Ovary (tissue), 9 donors: Measurements from ENCODE around the gene GNAT3. TPM values are rescaled to one million over a fixed set of nuclear protein-coding genes. Genes with fewer than 3 reads are reported as not detected.

Source experiments
- DNase-seq, 5 donors: peaks; one replicate each; pipeline ENCODE4 v3.0.0-alpha.2; 2019 to 2020
- H3K27ac ChIP-seq, 2 donors: fragments of 200-600 bp; one replicate each; pipeline versions ENCODE4 v1.5.1 to v1.8.0; 2019 to 2022
- H3K27me3 ChIP-seq: fragments of 200-600 bp; one replicate; pipeline ENCODE4 v1.8.0; 2022
- H3K36me3 ChIP-seq: fragments of 200-600 bp; sonication (generic); one replicate; pipeline ENCODE4 v1.5.1; 2019
- H3K4me1 ChIP-seq: one replicate; pipeline ENCODE4 v1.8.1; 2013; ENCODE audit warnings: mild to moderate bottlenecking, moderate library complexity; ENCODE audit not compliant: insufficient read depth
- H3K4me3 ChIP-seq: fragments of 200-600 bp; sonication (generic); one replicate; pipeline ENCODE4 v1.5.1; 2017
- H3K9me3 ChIP-seq, 2 donors: fragments of 200-600 bp in 1 of 2; sonication (generic) in 1 of 2; one replicate each; pipeline versions ENCODE4 v1.5.1 to v1.8.1; 2013 to 2019; ENCODE audit warnings: mild to moderate bottlenecking in 1 of 2, moderate library complexity in 1 of 2
- CTCF ChIP-seq, 3 donors: fragments of 450-650 bp in 2 of 3; fragments of 200-600 bp in 1 of 3; IDR thresholded peaks; one replicate each; pipeline versions ENCODE4 v1.5.1 to v1.8.0; 2016 to 2022; ENCODE audit warnings: antibody characterized with exemption in 3 of 3, mild to moderate bottlenecking in 1 of 3
- EP300 ChIP-seq: sonication (generic); formaldehyde crosslinking; IDR thresholded peaks from one replicate; pipeline ENCODE4 v1.6.1; 2017; ENCODE audit warnings: antibody characterized with exemption
- POLR2A ChIP-seq: fragments of 450-650 bp; IDR thresholded peaks from one replicate; pipeline ENCODE4 v1.6.1; 2017; ENCODE audit warnings: antibody characterized with exemption, mild to moderate bottlenecking, moderate library complexity
- WGBS, 3 donors: extraction: QIAGEN DNeasy Blood & Tissue Kit in 1 of 3; methylation state at CpG; one replicate each; pipeline versions ENCODE4 v1.1.5 to v1.1.7; 2013 to 2017; 5-methylcytosine and 5-hydroxymethylcytosine counted together
- intact Hi-C, 4 donors: fragments of 100-400 bp; cut with DNase I; formaldehyde crosslinking; loops; one replicate each; pipeline versions ENCODE4 v1.11.0 to v1.15.1; 2022 to 2023
- polyA plus RNA-seq, 2 donors: library from polyadenylated mRNA; stranded (reverse); fragments of 200-250 nt in 1 of 2; fragments of 350-450 nt in 1 of 2; fragmentation: Illumina TruSeq in 1 of 2; extraction: RNeasy Lipid Tissue Mini Kit (QIAGEN cat#74804) in 1 of 2; gene quantifications; one replicate each; pipeline ENCODE4 v1.2.3, GENCODE V29; 2013 to 2014
- total RNA-seq, 7 donors: library from RNA; depleted of rRNA in 2 of 7; stranded (reverse); fragments of >200 nt in 2 of 7; fragmentation: NEBNext Ultra II Directional in 3 of 7; extraction: Animal tissue kit (Norgen Biotek cat#: 25700) in 3 of 7; gene quantifications; one replicate each; pipeline versions ENCODE4 v1.1.0 to v1.2.4, GENCODE V29; 2016 to 2023
- donor health status: DM: no; HTN: no; CAD: no; lungs with moderate emphysema.
- donor health status: DM: no; HTN: no; CAD: no.
- donor health status: Bipolar disorder and iron deficiency.
- donor health status: DM: yes; HTN: yes; CAD: no.
- donor health status: DM: no; HTN: no; CAD: no.
- donor health status: DM: yes; HTN: yes; CAD: no.

Gene GNAT3
- total and polyA plus RNA-seq, 9 donors: not detected

- Histone ChIP-seq H3K27me3 (no peaks in the 10 kb centered on the region), H3K9me3 (no peaks in the 10 kb centered on the region), H3K27ac (no peak overlapping the region), H3K4me1 (no peaks in the 10 kb centered on the region), H3K36me3 (no peaks in the 10 kb centered on the region), H3K4me3 (no peak overlapping the region)
- TF ChIP-seq EP300 (no peak), POLR2A (no peak), CTCF (IDR thresholded peaks at IDR 0.05) (no peak)
- 92 to 94% (median 93%) methylated on average over 3 of the region's 3 CpGs for WGBS, 3 donors
- intact Hi-C loops: no loop called here
- no peak for DNase-seq
These were observed 68.5 kb downstream of the GNAT3 start for GRCh38 chr7:80443325-80443724.

DNA sequence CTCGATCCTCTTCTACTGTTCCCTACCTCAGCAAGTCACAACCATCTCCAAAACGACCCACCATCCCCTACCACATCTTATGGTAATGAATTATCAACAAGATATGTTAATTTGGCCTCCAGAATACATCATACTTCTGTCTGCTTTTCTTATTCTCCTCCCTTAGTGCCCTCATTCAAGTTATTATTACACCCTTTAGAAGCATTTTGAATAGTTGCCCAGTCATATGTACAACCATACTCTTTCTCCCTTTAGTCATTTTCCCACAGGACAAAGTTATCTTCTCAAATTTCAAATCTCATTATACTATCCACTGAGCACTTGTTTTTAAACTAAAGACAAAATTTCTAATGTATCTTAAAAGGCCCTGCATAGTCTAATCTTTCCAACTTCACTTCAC lies 71.0 kb downstream of the GNAT3 start:
- DNase-seq: no peak
- Histone ChIP-seq H3K4me3 (no peak overlapping the region), H3K9me3 (no peaks in the 10 kb centered on the region), H3K27ac (no peak overlapping the region), H3K4me1 (no peaks in the 10 kb centered on the region), H3K36me3 (no peaks in the 10 kb centered on the region), H3K27me3 (no peaks in the 10 kb centered on the region)
- whole genome bisulfite sequencing, 3 donors: 26 to 39% (median 36%) methylated on average over 2 of the region's 2 CpGs
- TF ChIP-seq POLR2A (no peak), CTCF (IDR thresholded peaks at IDR 0.05) (no peak), EP300 (no peak)
- intact Hi-C loops: no loop called here

- Histone ChIP-seq H3K27ac (no peak overlapping the region), H3K9me3 (no peaks in the 10 kb centered on the region), H3K36me3 (no peaks in the 10 kb centered on the region), H3K27me3 (no peaks in the 10 kb centered on the region), H3K4me3 (no peak overlapping the region), H3K4me1 (no peaks in the 10 kb centered on the region)
- no peak for DNase-seq
- TF ChIP-seq POLR2A: no peak
- TF ChIP-seq EP300: no peak
- no peak for TF ChIP-seq CTCF (IDR thresholded peaks at IDR 0.05)
- WGBS, 3 donors: 56 to 71% (median 68%) methylated on average over 4 of the region's 4 CpGs
- intact Hi-C loops: no loop called here
These were observed 71.7 kb downstream of the GNAT3 start for GRCh38 chr7:80439894-80440821.

- no peaks in the 10 kb centered on the region for H3K36me3 ChIP-seq
- H3K27ac ChIP-seq: no peak overlapping the region
- no peak for TF ChIP-seq POLR2A
- no peak for TF ChIP-seq CTCF (IDR thresholded peaks at IDR 0.05)
- no peak for TF ChIP-seq EP300
- 43 to 65% (median 62%) methylated on average over 2 of the region's 2 CpGs for WGBS, 3 donors
- no peak for DNase-seq
- no peaks in the 10 kb centered on the region for H3K4me1 ChIP-seq
- H3K4me3 ChIP-seq: no peak overlapping the region
- intact Hi-C loops: no loop called here
- H3K9me3 ChIP-seq: no peaks in the 10 kb centered on the region
- H3K27me3 ChIP-seq: no peaks in the 10 kb centered on the region
These were observed 76.3 kb downstream of the GNAT3 start for GRCh38 chr7:80435521-80435920.
